Measurements from ENCODE around the gene ZNF519.
"Not testable (repeated sequence)": the region's sequence is repeated elsewhere in the genome, so short reads cannot be mapped to it uniquely, and the experiment has no call there.

The ZNF519 gene

GRCh38 chr18:14132271-14132700 lies at the start of gene ZNF519:
Gene ZNF519, minus strand, starts transcription at chr18:14132435. Its CDS starts 158 bp downstream, at chr18:14132277.
- DNase-seq (ENCODE audit: low spot score) = peak; percentile 92

GRCh38 chr18:14179306-14179705 lies 47.1 kb upstream of the ZNF519 start:
- no peak for DNase-seq (ENCODE audit: low spot score)

GRCh38 chr18:14178321-14179196 lies 46.3 kb upstream of the ZNF519 start:
- DNase-seq (ENCODE audit: low spot score) = peak; percentile 8

GRCh38 chr18:14177540-14178320 lies 45.5 kb upstream of the ZNF519 start:
- DNase-seq (ENCODE audit: low spot score) = not testable (repeated sequence)

- DNase-seq (ENCODE audit: low spot score) = not testable (repeated sequence)
Observed at GRCh38 chr18:14175404-14175803, 43.2 kb upstream of the ZNF519 start.

- no peak for DNase-seq (ENCODE audit: low spot score)
Observed at GRCh38 chr18:14174706-14175085, 42.5 kb upstream of the ZNF519 start.

GRCh38 chr18:14174002-14174705 lies 41.9 kb upstream of the ZNF519 start:
- DNase-seq (ENCODE audit: low spot score) = not testable (repeated sequence)

GRCh38 chr18:14173116-14173951 lies 41.1 kb upstream of the ZNF519 start:
- not testable (repeated sequence) for DNase-seq (ENCODE audit: low spot score)

- not testable (repeated sequence) for DNase-seq (ENCODE audit: low spot score)
Observed at GRCh38 chr18:14172142-14173115, 40.2 kb upstream of the ZNF519 start.

- DNase-seq (ENCODE audit: low spot score) = not testable (repeated sequence)
Observed at GRCh38 chr18:14171301-14172141, 39.3 kb upstream of the ZNF519 start.

GRCh38 chr18:14170367-14171036 lies 38.3 kb upstream of the ZNF519 start:
- DNase-seq (ENCODE audit: low spot score) = not testable (repeated sequence)

- DNase-seq (ENCODE audit: low spot score) = not testable (repeated sequence)
Observed at GRCh38 chr18:14162915-14163314, 30.7 kb upstream of the ZNF519 start.

GRCh38 chr18:14151564-14152113 lies 19.4 kb upstream of the ZNF519 start:
- not testable (repeated sequence) for DNase-seq (ENCODE audit: low spot score)

- DNase-seq (ENCODE audit: low spot score) = not testable (repeated sequence)
Observed at GRCh38 chr18:14150766-14151165, 18.5 kb upstream of the ZNF519 start.

GRCh38 chr18:14149916-14150420 lies 17.7 kb upstream of the ZNF519 start:
- DNase-seq (ENCODE audit: low spot score) = not testable (repeated sequence)

GRCh38 chr18:14149121-14149850 lies 17.1 kb upstream of the ZNF519 start:
- not testable (repeated sequence) for DNase-seq (ENCODE audit: low spot score)
